Mammary epithelial cell (primary cell): ENCODE measurements around the gene PCDH19.
A peak's percentile ranks its signal among the peaks of the same experiment; 100 is the strongest.

ENCODE experiments used
- EZH2 ChIP-seq: IDR thresholded peaks from 2 replicates; pipeline ENCODE4 v1.6.1; 2012; ENCODE audit warnings: low read length, inconsistent platforms, borderline replicate concordance
- TF ChIP-seq, protein P1 (sequence below), 2 donors: IDR thresholded peaks in 1 of 2; conservative IDR thresholded peaks in 1 of 2; 2 replicates each; pipeline ENCODE4 v1.5.1; 2011 to 2012; ENCODE audit warnings: inconsistent platforms in 2 of 2, low read length in 2 of 2, mild to moderate bottlenecking in 2 of 2, control low read depth in 1 of 2, low read depth in 1 of 2; ENCODE audit not compliant: insufficient read depth in 1 of 2; ENCODE audit errors: extremely low read depth in 1 of 2

GRCh38 chrX:100379388-100379986 is 30.6 kb downstream of the PCDH19 start:
- TF ChIP-seq, protein P1, sequence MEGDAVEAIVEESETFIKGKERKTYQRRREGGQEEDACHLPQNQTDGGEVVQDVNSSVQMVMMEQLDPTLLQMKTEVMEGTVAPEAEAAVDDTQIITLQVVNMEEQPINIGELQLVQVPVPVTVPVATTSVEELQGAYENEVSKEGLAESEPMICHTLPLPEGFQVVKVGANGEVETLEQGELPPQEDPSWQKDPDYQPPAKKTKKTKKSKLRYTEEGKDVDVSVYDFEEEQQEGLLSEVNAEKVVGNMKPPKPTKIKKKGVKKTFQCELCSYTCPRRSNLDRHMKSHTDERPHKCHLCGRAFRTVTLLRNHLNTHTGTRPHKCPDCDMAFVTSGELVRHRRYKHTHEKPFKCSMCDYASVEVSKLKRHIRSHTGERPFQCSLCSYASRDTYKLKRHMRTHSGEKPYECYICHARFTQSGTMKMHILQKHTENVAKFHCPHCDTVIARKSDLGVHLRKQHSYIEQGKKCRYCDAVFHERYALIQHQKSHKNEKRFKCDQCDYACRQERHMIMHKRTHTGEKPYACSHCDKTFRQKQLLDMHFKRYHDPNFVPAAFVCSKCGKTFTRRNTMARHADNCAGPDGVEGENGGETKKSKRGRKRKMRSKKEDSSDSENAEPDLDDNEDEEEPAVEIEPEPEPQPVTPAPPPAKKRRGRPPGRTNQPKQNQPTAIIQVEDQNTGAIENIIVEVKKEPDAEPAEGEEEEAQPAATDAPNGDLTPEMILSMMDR (conservative IDR thresholded peaks at IDR 0.05 in 1 of 2, IDR thresholded peaks at IDR 0.05 in 1 of 2; ENCODE audit: extremely low read depth in 1 of 2, insufficient read depth in 1 of 2, low read depth in 1 of 2, low read length in 2 of 2): peak; percentile 69 to 70
- no peak for TF ChIP-seq EZH2
